ENCODE data around the gene PPEF1.

PPEF1 gene

DNA sequence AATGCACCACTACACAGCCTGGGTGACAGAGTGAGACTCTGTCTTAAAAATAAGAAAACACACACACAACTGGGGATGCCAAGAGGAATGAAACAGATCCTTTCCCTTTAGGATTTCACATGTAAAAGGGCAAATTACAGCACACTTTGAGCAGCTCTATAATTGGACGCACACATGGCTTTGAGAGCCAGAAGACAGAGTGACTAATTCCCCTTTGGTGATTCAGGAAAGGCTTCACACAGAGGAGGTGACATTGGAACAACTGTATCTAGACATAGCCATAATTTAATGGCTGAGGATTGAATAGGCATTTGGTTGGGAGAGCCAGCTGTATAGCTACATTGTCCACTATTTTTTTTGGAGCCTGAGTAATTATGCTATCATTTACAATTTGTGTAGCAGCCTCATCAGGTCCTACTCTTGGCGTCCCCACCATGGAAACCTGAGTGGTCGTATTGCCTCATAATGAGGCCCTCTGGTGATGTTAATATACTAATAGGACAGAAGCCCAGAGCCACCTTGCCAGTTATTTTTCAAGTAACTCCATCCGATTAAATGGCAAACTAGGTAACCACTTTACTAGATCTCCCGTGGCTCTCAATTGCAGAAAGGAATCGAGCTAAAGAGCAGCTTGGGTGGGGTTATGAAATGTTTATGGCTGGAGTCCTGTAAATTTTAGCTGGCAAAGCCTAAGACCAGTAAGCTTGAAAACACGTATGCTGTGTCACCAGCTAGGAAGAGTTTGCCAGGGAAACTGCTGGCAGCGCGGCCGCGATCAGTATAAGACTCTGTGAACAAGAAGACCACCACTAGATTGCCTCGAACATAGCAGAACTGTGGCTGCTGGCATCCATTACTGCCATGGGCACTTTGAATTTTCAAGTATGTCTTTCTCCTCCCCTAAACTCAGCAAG, 8.5 kb upstream of the PPEF1 start:
- POLR2A ChIA-PET (ENCODE audit: low non-redundant PET): no interaction called here
- CTCF ChIA-PET: interaction anchor here (0.7 kb wide), 1 partner anchor 34 kb away, joined by 3 read pairs; no protein-coding TSS in a partner anchor
- no peak for DNase-seq (ENCODE audit: low spot score)
- H3K27ac ChIP-seq: no peak overlapping the region
- TF ChIP-seq, protein P1, sequence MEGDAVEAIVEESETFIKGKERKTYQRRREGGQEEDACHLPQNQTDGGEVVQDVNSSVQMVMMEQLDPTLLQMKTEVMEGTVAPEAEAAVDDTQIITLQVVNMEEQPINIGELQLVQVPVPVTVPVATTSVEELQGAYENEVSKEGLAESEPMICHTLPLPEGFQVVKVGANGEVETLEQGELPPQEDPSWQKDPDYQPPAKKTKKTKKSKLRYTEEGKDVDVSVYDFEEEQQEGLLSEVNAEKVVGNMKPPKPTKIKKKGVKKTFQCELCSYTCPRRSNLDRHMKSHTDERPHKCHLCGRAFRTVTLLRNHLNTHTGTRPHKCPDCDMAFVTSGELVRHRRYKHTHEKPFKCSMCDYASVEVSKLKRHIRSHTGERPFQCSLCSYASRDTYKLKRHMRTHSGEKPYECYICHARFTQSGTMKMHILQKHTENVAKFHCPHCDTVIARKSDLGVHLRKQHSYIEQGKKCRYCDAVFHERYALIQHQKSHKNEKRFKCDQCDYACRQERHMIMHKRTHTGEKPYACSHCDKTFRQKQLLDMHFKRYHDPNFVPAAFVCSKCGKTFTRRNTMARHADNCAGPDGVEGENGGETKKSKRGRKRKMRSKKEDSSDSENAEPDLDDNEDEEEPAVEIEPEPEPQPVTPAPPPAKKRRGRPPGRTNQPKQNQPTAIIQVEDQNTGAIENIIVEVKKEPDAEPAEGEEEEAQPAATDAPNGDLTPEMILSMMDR (conservative IDR thresholded peaks at IDR 0.05; ENCODE audit: low read depth): no peak

DNA sequence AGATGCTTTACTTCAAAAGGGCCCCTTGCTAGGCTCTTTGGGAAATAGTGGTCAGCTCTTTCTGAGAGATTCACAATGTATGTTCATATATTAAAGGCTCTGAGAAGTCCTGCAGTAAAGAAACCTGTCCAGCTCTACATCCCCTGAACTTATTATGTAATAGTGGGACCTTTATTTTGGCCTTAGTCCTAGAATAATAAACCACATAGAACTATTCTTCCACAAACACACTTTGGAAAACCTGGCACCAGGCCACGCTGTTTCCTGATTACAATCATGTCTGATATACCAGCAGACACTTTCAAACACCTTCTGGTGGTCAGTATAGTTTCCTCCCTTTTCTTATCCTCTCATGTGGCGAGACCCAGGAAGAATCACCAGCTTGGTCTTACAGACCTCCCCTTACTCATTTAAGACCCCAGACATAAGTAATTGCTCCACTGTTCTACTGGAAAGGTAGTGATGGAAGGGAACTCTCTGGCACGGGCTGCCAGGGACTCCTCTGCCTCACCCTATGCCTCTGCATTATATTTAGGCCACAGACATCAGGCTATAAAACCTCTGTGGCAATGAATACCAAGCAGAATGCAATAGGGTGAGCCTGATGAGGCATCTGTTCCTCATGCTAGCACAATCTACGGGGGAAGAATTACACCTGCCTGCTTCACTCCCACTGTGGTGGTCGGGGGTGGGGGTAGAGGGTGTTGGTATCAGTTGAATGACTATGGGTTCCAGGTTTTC, 5.7 kb upstream of the PPEF1 start:
- peak overlapping the region; percentile 72 for H3K27ac ChIP-seq
- peak; percentile 1 for DNase-seq (ENCODE audit: low spot score)
- POLR2A ChIA-PET (ENCODE audit: low non-redundant PET): no interaction called here
- TF ChIP-seq, protein P1 (conservative IDR thresholded peaks at IDR 0.05; ENCODE audit: low read depth): no peak
- CTCF ChIA-PET: no interaction called here

DNA sequence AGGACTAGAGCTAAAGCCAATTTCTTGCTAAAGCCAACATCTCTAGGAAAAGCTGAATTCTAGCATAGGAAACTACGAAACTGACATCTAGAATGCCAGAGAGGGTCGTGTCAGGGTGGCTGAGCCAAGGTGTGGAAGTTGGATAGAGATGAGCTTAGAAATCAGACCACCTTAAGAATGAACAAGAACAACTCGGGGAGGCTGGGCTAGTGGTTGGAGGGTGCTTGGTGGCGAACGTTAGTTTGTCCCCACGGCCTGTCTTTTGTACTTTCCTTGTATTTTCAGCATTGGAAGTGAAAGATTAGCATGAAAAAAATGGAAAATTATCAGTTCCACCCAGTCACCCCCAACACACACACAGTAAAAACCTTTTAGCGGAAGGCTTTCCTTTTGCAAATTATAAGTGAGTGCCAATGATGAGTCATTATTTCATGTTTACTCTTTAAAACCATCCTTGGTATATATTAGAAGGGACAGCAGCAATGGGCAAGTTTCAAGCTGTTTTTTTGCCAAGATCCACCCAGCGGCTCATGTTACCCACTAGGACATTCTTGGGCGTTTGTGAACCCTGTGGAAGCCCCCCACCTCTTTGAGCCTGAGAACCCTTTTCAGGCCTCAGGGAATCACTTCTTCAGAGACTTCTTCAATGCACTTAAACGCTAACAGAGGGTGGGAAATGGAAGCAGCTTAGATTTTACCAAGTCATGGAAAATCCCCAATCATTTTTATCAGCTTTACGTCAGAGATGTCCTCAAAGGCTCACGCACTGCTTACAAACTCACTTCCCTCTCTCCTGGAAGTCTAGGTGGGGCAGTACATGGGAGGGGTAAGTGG, 4.9 kb upstream of the PPEF1 start:
- peak overlapping the region; percentile 72 for H3K27ac ChIP-seq
- peak; percentile 51 for DNase-seq (ENCODE audit: low spot score)
- ChIA-PET CTCF (interaction anchor here (0.6 kb wide), 1 partner anchor 334 kb away, joined by 9 read pairs; no protein-coding TSS in a partner anchor), POLR2A (ENCODE audit: low non-redundant PET) (no interaction called here)
- TF ChIP-seq, protein P1 (conservative IDR thresholded peaks at IDR 0.05; ENCODE audit: low read depth): no peak

DNA sequence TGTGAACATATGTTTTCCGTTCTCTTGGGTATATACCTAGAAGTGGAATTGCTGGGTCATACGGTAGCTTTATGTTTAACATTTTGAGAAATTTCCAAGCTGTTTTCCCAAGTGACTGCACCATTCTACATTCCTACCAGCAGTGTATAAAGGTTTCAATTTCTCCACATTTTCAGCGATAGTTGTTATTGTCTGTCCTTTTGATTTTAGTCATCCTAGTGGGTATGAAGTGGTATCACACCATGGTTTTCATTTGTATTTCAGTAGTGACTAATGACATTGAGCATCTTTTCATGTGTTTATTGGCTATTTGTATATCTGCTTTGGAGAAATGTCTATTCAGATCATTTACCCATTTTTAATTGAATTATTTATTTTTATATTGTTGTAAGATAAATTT, 2.4 kb downstream of the PPEF1 start:
- ChIA-PET POLR2A (ENCODE audit: low non-redundant PET) (no interaction called here), CTCF (interaction anchor here (0.9 kb wide), 1 partner anchor 33 kb away, joined by 4 read pairs; no protein-coding TSS in a partner anchor)
- TF ChIP-seq, protein P1 (conservative IDR thresholded peaks at IDR 0.05; ENCODE audit: low read depth): no peak
- no peak for DNase-seq (ENCODE audit: low spot score)
- no peak overlapping the region for H3K27ac ChIP-seq

DNA sequence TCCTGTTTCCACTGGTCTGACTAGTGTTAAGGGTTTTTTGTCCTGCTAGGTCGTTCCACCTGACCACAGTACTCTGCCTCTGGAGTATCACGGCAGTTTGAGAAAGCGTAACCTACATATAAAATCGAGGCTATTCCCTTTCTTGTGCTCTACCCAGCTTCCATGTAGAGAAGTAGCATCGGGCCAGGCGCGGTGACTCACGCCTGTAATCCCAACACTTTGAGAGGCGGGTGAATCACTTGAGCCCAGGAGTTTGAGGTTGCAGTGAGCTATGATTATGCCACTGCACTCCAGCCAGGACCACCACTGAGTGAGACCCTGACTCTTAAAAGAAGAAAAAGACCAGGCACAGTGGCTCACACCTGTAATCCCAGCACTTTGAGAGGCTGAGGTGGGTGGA, 7.5 kb downstream of the PPEF1 start:
- ChIA-PET CTCF (no interaction called here), POLR2A (ENCODE audit: low non-redundant PET) (no interaction called here)
- DNase-seq (ENCODE audit: low spot score): no peak
- H3K27ac ChIP-seq: no peak overlapping the region
- TF ChIP-seq, protein P1 (conservative IDR thresholded peaks at IDR 0.05; ENCODE audit: low read depth): no peak

DNA sequence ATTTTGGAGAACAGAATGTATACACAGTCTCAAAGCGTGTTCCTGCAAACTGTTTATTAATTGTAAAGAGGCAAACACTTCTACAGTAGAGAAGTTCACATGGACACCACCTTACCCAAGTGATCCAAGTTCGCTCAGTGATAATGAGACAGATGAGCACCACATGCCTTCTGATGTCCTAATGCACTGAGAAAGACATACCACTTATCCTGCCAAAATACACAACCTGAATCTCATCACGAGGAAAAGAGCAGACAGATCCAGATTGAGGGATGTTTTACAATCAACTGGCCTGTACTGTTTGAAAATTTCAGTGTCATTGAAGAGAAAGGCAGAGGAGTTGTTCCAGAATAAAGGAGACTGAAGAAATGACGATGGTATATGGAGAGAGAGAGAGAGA, 12.4 kb downstream of the PPEF1 start:
- ChIA-PET CTCF (no interaction called here), POLR2A (ENCODE audit: low non-redundant PET) (no interaction called here)
- no peak overlapping the region for H3K27ac ChIP-seq

More for the DNA sequence above, 12.4 kb downstream of the PPEF1 start:
- TF ChIP-seq, protein P1 (conservative IDR thresholded peaks at IDR 0.05; ENCODE audit: low read depth): no peak
- DNase-seq (ENCODE audit: low spot score): no peak
